Neural cell (in vitro differentiated cells): ENCODE measurements around the gene HELZ2. TPM values are rescaled to one million over a fixed set of nuclear protein-coding genes. Genes with fewer than 3 reads are reported as not detected.

Experiments used
- H2AFZ ChIP-seq: fragments of 200-600, 300-800 bp; sonication (generic), shearing (Covaris generic); 2 replicates; pipeline ENCODE4 v1.6.0; 2014; ENCODE audit warnings: low read depth, mild to moderate bottlenecking, antibody characterized with exemption, low read length, moderate library complexity
- H3F3A ChIP-seq: fragments of 200-600 bp; shearing (Covaris generic); 2 replicates; pipeline ENCODE4 v1.6.1; 2016; ENCODE audit warnings: mild to moderate bottlenecking, moderate library complexity, mixed read lengths, antibody characterized with exemption, low read length; ENCODE audit not compliant: insufficient read depth, poor library complexity, severe bottlenecking
- H3K27ac ChIP-seq: fragments of 200-600, 300-800 bp; sonication (generic), shearing (Covaris generic); 2 replicates; pipeline ENCODE4 v1.5.1; 2014; ENCODE audit warnings: mild to moderate bottlenecking, low read length, moderate library complexity
- H3K27me3 ChIP-seq: fragments of 300-800, 200-600 bp; sonication (generic), shearing (Covaris generic); 2 replicates; pipeline ENCODE4 v1.6.0; 2014; ENCODE audit warnings: mild to moderate bottlenecking, low read depth, low read length, moderate library complexity; ENCODE audit not compliant: insufficient read depth
- H3K36me3 ChIP-seq: fragments of 300-800, 200-600 bp; sonication (generic), shearing (Covaris generic); 2 replicates; pipeline ENCODE4 v1.5.1; 2014; ENCODE audit warnings: mild to moderate bottlenecking, antibody characterized with exemption, low read length, moderate library complexity; ENCODE audit not compliant: insufficient read depth
- H3K4me2 ChIP-seq: fragments of 300-800, 200-600 bp; sonication (generic), shearing (Covaris generic); 2 replicates; pipeline ENCODE4 v1.6.0; 2014; ENCODE audit warnings: mild to moderate bottlenecking, low read length
- H3K4me3 ChIP-seq: fragments of 300-800, 200-600 bp; sonication (generic), shearing (Covaris generic); 2 replicates; pipeline ENCODE4 v1.5.1; 2014; ENCODE audit warnings: mild to moderate bottlenecking, low read length, moderate library complexity
- H3K79me2 ChIP-seq: fragments of 200-600 bp; shearing (Covaris generic); replicated peaks from 2 replicates; pipeline ENCODE4 v1.6.0; 2014; ENCODE audit warnings: mild to moderate bottlenecking, low read length, moderate library complexity; ENCODE audit not compliant: insufficient read depth
- H3K9ac ChIP-seq: fragments of 300-800, 200-600 bp; sonication (generic), shearing (Covaris generic); 2 replicates; pipeline ENCODE4 v1.6.1; 2016; ENCODE audit warnings: mild to moderate bottlenecking, low read length, mixed read lengths
- H3K9me2 ChIP-seq: fragments of 200-600 bp; shearing (Covaris generic); 2 replicates; pipeline ENCODE4 v1.6.1; 2016; ENCODE audit warnings: mild to moderate bottlenecking, low read length, mixed read lengths; ENCODE audit not compliant: insufficient read depth
- H3K9me3 ChIP-seq: fragments of 200-600, 300-800 bp; sonication (generic), shearing (Covaris generic); 2 replicates; pipeline ENCODE4 v1.6.1; 2016; ENCODE audit warnings: mild to moderate bottlenecking, mixed run types, low read length, moderate library complexity, mixed read lengths
- H4K20me1 ChIP-seq: fragments of 200-600 bp; shearing (Covaris generic); 2 replicates; pipeline ENCODE4 v1.6.1; 2016; ENCODE audit warnings: mild to moderate bottlenecking, mixed run types; ENCODE audit not compliant: insufficient read depth
- CTCF ChIP-seq: fragments of 450-650 bp; IDR thresholded peaks from 2 replicates; pipeline ENCODE4 v1.5.1; 2014; ENCODE audit warnings: antibody characterized with exemption, mild to moderate bottlenecking, moderate library complexity; ENCODE audit not compliant: poor library complexity, severe bottlenecking
- EP300 ChIP-seq: fragments of 450-650 bp; conservative IDR thresholded peaks from 2 replicates; pipeline ENCODE4 v1.6.1; 2014; ENCODE audit warnings: antibody characterized with exemption, mild to moderate bottlenecking, moderate library complexity; ENCODE audit not compliant: poor library complexity, severe bottlenecking
- EZH2 ChIP-seq: fragments of 200-600, 300-800 bp; shearing (Covaris generic), sonication (generic); IDR thresholded peaks from 2 replicates; pipeline ENCODE4 v1.6.1; 2014; ENCODE audit warnings: antibody characterized with exemption, low read length, borderline replicate concordance, mild to moderate bottlenecking; ENCODE audit not compliant: insufficient read depth, poor library complexity, severe bottlenecking
- MXI1 ChIP-seq: fragments of 450-650 bp; conservative IDR thresholded peaks from 2 replicates; pipeline ENCODE4 v1.6.1; 2014; ENCODE audit warnings: antibody characterized with exemption, mild to moderate bottlenecking; ENCODE audit not compliant: poor library complexity, severe bottlenecking
- POLR2AphosphoS5 ChIP-seq: IDR thresholded peaks from 2 replicates; pipeline ENCODE4 v1.6.1; 2012
- RAD21 ChIP-seq: fragments of 450-650 bp; conservative IDR thresholded peaks from 2 replicates; pipeline ENCODE4 v1.6.1; 2014; ENCODE audit warnings: antibody characterized with exemption, mild to moderate bottlenecking, moderate library complexity
- REST ChIP-seq: IDR thresholded peaks from 2 replicates; pipeline ENCODE4 v1.6.1; 2012; ENCODE audit warnings: borderline replicate concordance
- TAF1 ChIP-seq: IDR thresholded peaks from 2 replicates; pipeline ENCODE4 v1.6.1; 2012; ENCODE audit warnings: low read depth
- polyA plus RNA-seq: library from polyadenylated mRNA; depleted of rRNA; stranded (reverse); fragments of >200 nt; gene quantifications from 2 replicates; pipeline ENCODE4 v1.2.3, GENCODE V29; 2014

HELZ2 gene
- polyA plus RNA-seq, 1 donor from 2014 or later = 1.3 TPM

GRCh38 chr20:63544958-63545516 is 29.0 kb downstream of the HELZ2 start:
- Histone ChIP-seq H3K79me2 (no peaks in the 10 kb centered on the region), H3K27ac (no peak overlapping the region), H4K20me1 (no peaks in the 10 kb centered on the region), H3F3A (no peaks in the 10 kb centered on the region), H3K27me3 (no peaks in the 10 kb centered on the region), H3K9ac (no peak overlapping the region), H3K36me3 (no peaks in the 10 kb centered on the region), H2AFZ (no peak overlapping the region), H3K4me2 (no peak overlapping the region), H3K9me3 (no peaks in the 10 kb centered on the region), H3K9me2 (no peaks in the 10 kb centered on the region), H3K4me3 (no peak overlapping the region)
- no peak for TF ChIP-seq TAF1

GRCh38 chr20:63544241-63544957 is 29.6 kb downstream of the HELZ2 start:
- H3K4me2 ChIP-seq = no peak overlapping the region
- H4K20me1 ChIP-seq = no peaks in the 10 kb centered on the region
- H3K27ac ChIP-seq = no peak overlapping the region
- no peaks in the 10 kb centered on the region for H3K27me3 ChIP-seq
- H3K9me3 ChIP-seq = no peaks in the 10 kb centered on the region
- no peaks in the 10 kb centered on the region for H3K79me2 ChIP-seq
- H3K36me3 ChIP-seq = no peaks in the 10 kb centered on the region
- H3K4me3 ChIP-seq = no peak overlapping the region
- no peaks in the 10 kb centered on the region for H3K9me2 ChIP-seq
- no peak overlapping the region for H3K9ac ChIP-seq
- H2AFZ ChIP-seq = no peak overlapping the region
- TF ChIP-seq RAD21 (no peak), EP300 (no peak)
- H3F3A ChIP-seq = no peaks in the 10 kb centered on the region

- H3K9me3 ChIP-seq = no peaks in the 10 kb centered on the region
- H3K27me3 ChIP-seq = no peaks in the 10 kb centered on the region
- H2AFZ ChIP-seq = no peak overlapping the region
- H3K9me2 ChIP-seq = no peaks in the 10 kb centered on the region
- no peak overlapping the region for H3K4me3 ChIP-seq
- H3K36me3 ChIP-seq = no peaks in the 10 kb centered on the region
- no peaks in the 10 kb centered on the region for H4K20me1 ChIP-seq
- H3K79me2 ChIP-seq = no peaks in the 10 kb centered on the region
- TF ChIP-seq REST (no peak), EZH2 (no peak), MXI1 (no peak), POLR2AphosphoS5 (no peak), CTCF (no peak), EP300 (no peak), TAF1 (no peak)
- H3F3A ChIP-seq = no peaks in the 10 kb centered on the region
- H3K27ac ChIP-seq = no peak overlapping the region
- no peak overlapping the region for H3K4me2 ChIP-seq
- no peak overlapping the region for H3K9ac ChIP-seq
Observed at GRCh38 chr20:63543733-63544132, 30.3 kb downstream of the HELZ2 start.
